Vagina (tissue), 2 donors: ENCODE data around the gene CCDC188. TPM values are rescaled to one million over a fixed set of nuclear protein-coding genes. Genes with fewer than 3 reads are reported as not detected.

Experiments used
- DNase-seq, 2 donors: peaks; one replicate each; pipeline ENCODE4 v3.0.0-alpha.2; 2017; ENCODE audit errors: extremely low spot score in 2 of 2
- H3K27ac ChIP-seq: fragments of 200-600 bp; sonication (generic); one replicate; pipeline ENCODE4 v1.5.1; 2019
- H3K27me3 ChIP-seq: fragments of 200-600 bp; sonication (generic); one replicate; pipeline ENCODE4 v1.5.1; 2019
- H3K36me3 ChIP-seq, 2 donors: fragments of 200-600 bp; sonication (generic); one replicate each; pipeline ENCODE4 v1.5.1; 2017 to 2019
- H3K4me1 ChIP-seq: fragments of 200-600 bp; sonication (generic); one replicate; pipeline ENCODE4 v1.5.1; 2019
- H3K4me3 ChIP-seq, 2 donors: fragments of 200-600 bp; sonication (generic); 1 replicate in 1 of 2; 2 replicates in 1 of 2; pipeline ENCODE4 v1.5.1; 2016 to 2019
- H3K9me3 ChIP-seq: fragments of 200-600 bp; sonication (generic); one replicate; pipeline ENCODE4 v1.5.1; 2019
- CTCF ChIP-seq, 3 experiments: fragments of 450-650 bp in 2 of 3; fragments of 200-600 bp in 1 of 3; sonication (generic) in 1 of 3; IDR thresholded peaks; one replicate each; pipeline ENCODE4 v1.5.1; 2017 to 2019; ENCODE audit warnings: antibody characterized with exemption in 3 of 3, mild to moderate bottlenecking in 2 of 3, moderate library complexity in 2 of 3
- POLR2A ChIP-seq, 2 donors: fragments of 450-650 bp; IDR thresholded peaks; one replicate each; pipeline ENCODE4 v1.6.1; 2017; ENCODE audit warnings: antibody characterized with exemption in 2 of 2, mild to moderate bottlenecking in 2 of 2, moderate library complexity in 2 of 2
- POLR2AphosphoS5 ChIP-seq, 2 donors: sonication (generic); formaldehyde crosslinking; IDR thresholded peaks; one replicate each; pipeline ENCODE4 v1.9.0; 2017; ENCODE audit warnings: antibody characterized with exemption in 2 of 2, mild to moderate bottlenecking in 2 of 2, low read depth in 1 of 2; ENCODE audit not compliant: insufficient read depth in 1 of 2
- intact Hi-C: fragments of 100-400 bp; cut with DNase I; formaldehyde crosslinking; loops from one replicate; pipeline ENCODE4 v1.15.1; 2023
- total RNA-seq: library from RNA; depleted of rRNA; stranded (reverse); fragments of >200 nt; gene quantifications from one replicate; pipeline ENCODE4 v1.2.3, GENCODE V29; 2016

The CCDC188 gene
- total RNA-seq, 1 donor from 2014 or later = not detected

- H3K27ac ChIP-seq = no peak overlapping the region
- DNase-seq = no peak
- H3K9me3 ChIP-seq = no peaks in the 10 kb centered on the region
- no peaks in the 10 kb centered on the region for H3K27me3 ChIP-seq
- H3K36me3 ChIP-seq = no peaks in the 10 kb centered on the region
- TF ChIP-seq POLR2A (IDR thresholded peaks at IDR 0.05) = no peak
- no peak for TF ChIP-seq CTCF (IDR thresholded peaks at IDR 0.05)
- TF ChIP-seq POLR2AphosphoS5 (IDR thresholded peaks at IDR 0.05; ENCODE audit: insufficient read depth in 1 of 2, low read depth in 1 of 2) = no peak
- no peaks in the 10 kb centered on the region for H3K4me1 ChIP-seq
- intact Hi-C loops = no loop called here
- no peak overlapping the region for H3K4me3 ChIP-seq
Observed at GRCh38 chr22:20184501-20185165, 33.8 kb upstream of the CCDC188 start.

GRCh38 chr22:20183823-20184222 is 33.0 kb upstream of the CCDC188 start:
- H3K4me1 ChIP-seq = no peaks in the 10 kb centered on the region
- H3K27ac ChIP-seq = no peak overlapping the region
- no peak overlapping the region for H3K4me3 ChIP-seq
- no peaks in the 10 kb centered on the region for H3K36me3 ChIP-seq
- no peaks in the 10 kb centered on the region for H3K27me3 ChIP-seq
- H3K9me3 ChIP-seq = no peaks in the 10 kb centered on the region
- intact Hi-C loops = no loop called here
- DNase-seq = no peak
- TF ChIP-seq POLR2AphosphoS5 (IDR thresholded peaks at IDR 0.05; ENCODE audit: insufficient read depth in 1 of 2, low read depth in 1 of 2) = no peak
- no peak for TF ChIP-seq POLR2A (IDR thresholded peaks at IDR 0.05)
- no peak for TF ChIP-seq CTCF (IDR thresholded peaks at IDR 0.05)

- no peak for DNase-seq
- intact Hi-C loops = no loop called here
- Histone ChIP-seq H3K4me3 (no peak overlapping the region), H3K27me3 (no peaks in the 10 kb centered on the region), H3K27ac (no peak overlapping the region), H3K36me3 (no peaks in the 10 kb centered on the region), H3K9me3 (no peaks in the 10 kb centered on the region), H3K4me1 (no peaks in the 10 kb centered on the region)
- TF ChIP-seq CTCF (IDR thresholded peaks at IDR 0.05) (no peak), POLR2AphosphoS5 (IDR thresholded peaks at IDR 0.05; ENCODE audit: insufficient read depth in 1 of 2, low read depth in 1 of 2) (no peak), POLR2A (IDR thresholded peaks at IDR 0.05) (no peak)
Observed at GRCh38 chr22:20183101-20183500, 32.2 kb upstream of the CCDC188 start.

- intact Hi-C loops = no loop called here
- no peak overlapping the region for H3K27ac ChIP-seq
- H3K9me3 ChIP-seq = no peaks in the 10 kb centered on the region
- H3K27me3 ChIP-seq = no peaks in the 10 kb centered on the region
- no peak for TF ChIP-seq POLR2AphosphoS5 (IDR thresholded peaks at IDR 0.05; ENCODE audit: insufficient read depth in 1 of 2, low read depth in 1 of 2)
- TF ChIP-seq POLR2A (IDR thresholded peaks at IDR 0.05) = no peak
- no peak for TF ChIP-seq CTCF (IDR thresholded peaks at IDR 0.05)
- no peak for DNase-seq
- no peaks in the 10 kb centered on the region for H3K36me3 ChIP-seq
- H3K4me3 ChIP-seq = no peak overlapping the region
- no peaks in the 10 kb centered on the region for H3K4me1 ChIP-seq
Observed at GRCh38 chr22:20182365-20182764, 31.5 kb upstream of the CCDC188 start.

- no peak for DNase-seq
- Histone ChIP-seq H3K4me1 (no peaks in the 10 kb centered on the region), H3K4me3 (no peak overlapping the region), H3K27me3 (no peaks in the 10 kb centered on the region), H3K9me3 (no peaks in the 10 kb centered on the region), H3K36me3 (no peaks in the 10 kb centered on the region), H3K27ac (no peak overlapping the region)
- intact Hi-C loops = no loop called here
- TF ChIP-seq POLR2A (IDR thresholded peaks at IDR 0.05) (no peak), POLR2AphosphoS5 (IDR thresholded peaks at IDR 0.05; ENCODE audit: insufficient read depth in 1 of 2, low read depth in 1 of 2) (no peak), CTCF (IDR thresholded peaks at IDR 0.05) (no peak)
Observed at GRCh38 chr22:20181884-20182236, 31.0 kb upstream of the CCDC188 start.
